Activated CD8-positive, alpha-beta T cell treated with anti-CD3 and anti-CD28 coated beads for 36 hours (primary cell): ENCODE data around the gene ANKRD52. TPM values are rescaled to one million over a fixed set of nuclear protein-coding genes. Genes with fewer than 3 reads are reported as not detected.

Source experiments
- ATAC-seq: fragments of 200-7000 bp; cut with Tn5 transposase; one replicate; pipeline ENCODE4 v1.10.0; 2021; ENCODE audit warnings: mild to moderate bottlenecking, moderate library complexity
- CTCF ChIA-PET: fragments of 350-600 bp; sonication (Branson Sonifier 250); formaldehyde crosslinking; loops from one replicate; lab custom pipeline; 2021; ENCODE audit warnings: antibody characterized with exemption; lab: Charles Lee
- POLR2A ChIA-PET: fragments of 350-600 bp; sonication (Branson Sonifier 250); formaldehyde crosslinking; loops from one replicate; lab custom pipeline; 2021; ENCODE audit warnings: antibody characterized with exemption; lab: Charles Lee
- DNase-seq: peaks from one replicate; pipeline ENCODE4 v3.0.0-alpha.2; 2020
- H3K27ac Mint-ChIP-seq: one replicate; pipeline ENCODE4 v1.8.0; 2021; ENCODE audit warnings: mild to moderate bottlenecking, mixed read lengths
- H3K27me3 Mint-ChIP-seq: one replicate; pipeline ENCODE4 v1.8.0; 2021; ENCODE audit warnings: mixed read lengths
- H3K36me3 Mint-ChIP-seq: one replicate; pipeline ENCODE4 v1.8.0; 2021; ENCODE audit warnings: low read depth, mixed read lengths
- H3K4me1 Mint-ChIP-seq: one replicate; pipeline ENCODE4 v1.8.0; 2021; ENCODE audit warnings: low read depth, mixed read lengths
- H3K4me3 Mint-ChIP-seq: one replicate; pipeline ENCODE4 v1.8.0; 2021; ENCODE audit warnings: mild to moderate bottlenecking, moderate library complexity, mixed read lengths
- H3K9me3 Mint-ChIP-seq: one replicate; pipeline ENCODE4 v1.8.0; 2021; ENCODE audit warnings: mixed read lengths
- CTCF ChIP-seq: fragments of 200-600 bp; IDR thresholded peaks from one replicate; pipeline ENCODE4 v1.8.0; 2022; ENCODE audit warnings: antibody characterized with exemption, mild to moderate bottlenecking
- intact Hi-C: fragments of 100-400 bp; cut with micrococcal nuclease; formaldehyde crosslinking; loops from one replicate; pipeline ENCODE4 v1.10.0; 2022
- total RNA-seq, 2 experiments: library from RNA; stranded (reverse); gene quantifications; one replicate each; pipeline ENCODE4 v1.2.3, GENCODE V29; 2021

ANKRD52 gene
- total RNA-seq, 2 experiments from 2014 or later, result 23.3 to 31.3 TPM

- no peak for TF ChIP-seq CTCF
- H3K36me3 Mint-ChIP-seq, result peaks cover 39% of the 10 kb centered on the region
- H3K27ac Mint-ChIP-seq, result peak overlapping the region; percentile 46
- no peak for ATAC-seq
- ChIA-PET POLR2A (interaction anchor here (0.5 to 3.5 kb wide), 4 partner anchors 8 to 173 kb away, joined by 3 to 12 read pairs (median 8); no protein-coding TSS in a partner anchor), CTCF (interaction anchor here (0.9 to 2.8 kb wide), 5 partner anchors 39 to 167 kb away, joined by 3 to 10 read pairs (median 8); partner anchors contain the start of genes ANKRD52, IL23A and SMARCC2)
- no peaks in the 10 kb centered on the region for H3K27me3 Mint-ChIP-seq
- H3K9me3 Mint-ChIP-seq, result no peaks in the 10 kb centered on the region
- peak overlapping the region; percentile 33 for H3K4me3 Mint-ChIP-seq
- intact Hi-C loops, result no loop called here
- no peak for DNase-seq
- H3K4me1 Mint-ChIP-seq, result peaks cover 52% of the 10 kb centered on the region
Measured at GRCh38 chr12:56297400-56297799, 39.2 kb upstream of the ANKRD52 start.

GRCh38 chr12:56296295-56296694 is 38.1 kb upstream of the ANKRD52 start:
- no peak for TF ChIP-seq CTCF
- ChIA-PET POLR2A (interaction anchor here (1.2 kb wide), 1 partner anchor 106 kb away, joined by 3 read pairs; no protein-coding TSS in a partner anchor), CTCF (interaction anchor here (2.2 kb wide), 1 partner anchor 168 kb away, joined by 8 read pairs; no protein-coding TSS in a partner anchor)
- Mint-ChIP-seq H3K27ac (peak overlapping the region; percentile 38), H3K9me3 (no peaks in the 10 kb centered on the region), H3K27me3 (no peaks in the 10 kb centered on the region), H3K36me3 (peaks cover 34% of the 10 kb centered on the region), H3K4me1 (peaks cover 56% of the 10 kb centered on the region), H3K4me3 (no peak overlapping the region)
- DNase-seq, result no peak
- intact Hi-C loops, result no loop called here
- ATAC-seq, result no peak

GRCh38 chr12:56293795-56294194 is 35.6 kb upstream of the ANKRD52 start:
- intact Hi-C loops, result no loop called here
- no peaks in the 10 kb centered on the region for H3K9me3 Mint-ChIP-seq
- no peak overlapping the region for H3K4me3 Mint-ChIP-seq
- TF ChIP-seq CTCF, result no peak
- H3K4me1 Mint-ChIP-seq, result peaks cover 52% of the 10 kb centered on the region
- ChIA-PET POLR2A (interaction anchor here (1.0 kb wide), 1 partner anchor 104 kb away, joined by 3 read pairs; the partner anchor contains the start of gene SMARCC2), CTCF (no interaction called here)
- no peaks in the 10 kb centered on the region for H3K27me3 Mint-ChIP-seq
- DNase-seq (no peak), ATAC-seq (no peak)
- no peak overlapping the region for H3K27ac Mint-ChIP-seq
- H3K36me3 Mint-ChIP-seq, result peaks cover 43% of the 10 kb centered on the region

GRCh38 chr12:56288705-56289387 is 30.7 kb upstream of the ANKRD52 start:
- no peak for DNase-seq
- Mint-ChIP-seq H3K27me3 (no peaks in the 10 kb centered on the region), H3K27ac (no peak overlapping the region), H3K4me1 (peaks cover 26% of the 10 kb centered on the region), H3K36me3 (peaks cover 38% of the 10 kb centered on the region), H3K9me3 (no peaks in the 10 kb centered on the region), H3K4me3 (no peak overlapping the region)
- ATAC-seq, result no peak
- ChIA-PET CTCF (interaction anchor here (1.7 kb wide), 1 partner anchor 18 kb away, joined by 5 read pairs; no protein-coding TSS in a partner anchor), POLR2A (interaction anchor here (0.6 to 2.4 kb wide), 4 partner anchors 9 to 128 kb away, joined by 3 to 11 read pairs (median 4); partner anchors contain the start of gene COQ10A)
- intact Hi-C loops, result no loop called here
- no peak for TF ChIP-seq CTCF
